H1 (cell line): ENCODE results near the gene ALOX15B. TPM values are rescaled to one million over a fixed set of nuclear protein-coding genes. Genes with fewer than 3 reads are reported as not detected.

Source experiments
- CTCF ChIA-PET: fragments of 300-600 bp; sonication (Branson Sonifier 250); formaldehyde crosslinking; loops from one replicate; lab custom pipeline; 2021; ENCODE audit not compliant: partially characterized antibody; lab: Charles Lee
- POLR2A ChIA-PET: fragments of 300-600 bp; sonication (Branson Sonifier 250); formaldehyde crosslinking; loops from one replicate; lab custom pipeline; 2021; ENCODE audit warnings: inconsistent platforms; ENCODE audit not compliant: partially characterized antibody; lab: Charles Lee
- DNase-seq, 2 experiments: peaks; one replicate each; pipeline versions ENCODE4 v3.0.0 to v3.0.0-alpha.2; 2010 to 2022; ENCODE audit warnings: low spot score in 2 of 2, low read depth in 1 of 2, mixed read lengths in 1 of 2
- FAIRE-seq: peaks from 2 replicates; lab custom pipeline; 2011; peaks lifted over from hg19 to GRCh38; lab: Jason Lieb, UNC
- H2AFZ ChIP-seq: 2 replicates; pipeline ENCODE4 v1.8.1; 2012; ENCODE audit warnings: low read length, inconsistent platforms
- H2AK5ac ChIP-seq: 2 replicates; pipeline ENCODE4 v1.6.1; 2013; ENCODE audit warnings: low read depth, low read length
- H2BK120ac ChIP-seq: replicated peaks from 2 replicates; pipeline ENCODE3; 2013; ENCODE audit warnings: low read depth, low read length, inconsistent platforms
- H2BK12ac ChIP-seq: 2 replicates; pipeline ENCODE4 v1.6.1; 2013; ENCODE audit warnings: low read depth, low read length
- H2BK15ac ChIP-seq: 2 replicates; pipeline ENCODE4 v1.6.1; 2013; ENCODE audit warnings: low read length
- H2BK20ac ChIP-seq: 2 replicates; pipeline ENCODE4 v1.6.1; 2013; ENCODE audit warnings: low read length
- H2BK5ac ChIP-seq: 2 replicates; pipeline ENCODE4 v1.6.1; 2013; ENCODE audit warnings: low read depth, low read length
- H3K14ac ChIP-seq: 2 replicates; pipeline ENCODE4 v1.6.1; 2013; ENCODE audit warnings: inconsistent platforms; ENCODE audit not compliant: insufficient read length
- H3K18ac ChIP-seq: 2 replicates; pipeline ENCODE4 v1.6.1; 2013; ENCODE audit warnings: low read length; ENCODE audit errors: extremely low read depth
- H3K23ac ChIP-seq: 2 replicates; pipeline ENCODE4 v1.6.1; 2013; ENCODE audit warnings: inconsistent platforms; ENCODE audit not compliant: insufficient read length
- H3K23me2 ChIP-seq: 2 replicates; pipeline ENCODE4 v1.6.1; 2013; ENCODE audit warnings: low read depth, low read length
- H3K27ac ChIP-seq: 2 replicates; pipeline ENCODE4 v1.6.1; 2011; ENCODE audit warnings: low read depth, low read length, inconsistent platforms
- H3K27me3 ChIP-seq, 4 experiments: replicated peaks in 1 of 4; 1 replicate in 1 of 4; 2 replicates in 3 of 4; pipeline versions ENCODE4 v1.6.1 to v1.8.1; 2011 to 2013; ENCODE audit warnings: low read length in 3 of 4, mild to moderate bottlenecking in 3 of 4, inconsistent platforms in 2 of 4, mixed read lengths in 2 of 4, moderate library complexity in 1 of 4; ENCODE audit not compliant: control insufficient read depth in 3 of 4, insufficient read depth in 3 of 4; ENCODE audit errors: extremely low read depth in 1 of 4
- H3K36me3 ChIP-seq, 4 experiments: 2 replicates each; pipeline versions ENCODE4 v1.6.1 to v1.8.1; 2011 to 2013; ENCODE audit warnings: mild to moderate bottlenecking in 4 of 4, low read length in 3 of 4, moderate library complexity in 2 of 4, control low read depth in 1 of 4, inconsistent platforms in 1 of 4; ENCODE audit not compliant: insufficient read depth in 4 of 4, control insufficient read depth in 2 of 4
- H3K4ac ChIP-seq: replicated peaks from 2 replicates; pipeline ENCODE3; 2013; ENCODE audit warnings: low read length, low read depth, mixed read lengths, inconsistent platforms; ENCODE audit not compliant: insufficient read length
- H3K4me1 ChIP-seq, 4 experiments: replicated peaks in 1 of 4; 1 replicate in 1 of 4; 2 replicates in 3 of 4; pipeline versions ENCODE4 v1.6.1 to v1.8.1; 2011 to 2013; ENCODE audit warnings: low read length in 3 of 4, inconsistent platforms in 2 of 4, mixed read lengths in 1 of 4; ENCODE audit not compliant: insufficient read depth in 4 of 4, control insufficient read depth in 3 of 4
- H3K4me2 ChIP-seq, 2 experiments: 2 replicates each; pipeline versions ENCODE4 v1.6.1 to v1.8.1; 2011 to 2013; ENCODE audit warnings: low read depth in 2 of 2, low read length in 2 of 2, control low read depth in 1 of 2, inconsistent platforms in 1 of 2, mild to moderate bottlenecking in 1 of 2; ENCODE audit not compliant: insufficient read depth in 1 of 2
- H3K4me3 ChIP-seq, 4 experiments: fragments of 200-600, 300-600 bp in 1 of 4; sonication (generic), shearing (Covaris generic), sonication (Bioruptor Twin) in 1 of 4; 2 replicates each; pipeline versions ENCODE4 v1.5.1 to v1.8.1; 2011 to 2016; ENCODE audit warnings: low read length in 4 of 4, low read depth in 3 of 4, control low read depth in 2 of 4, inconsistent platforms in 2 of 4, mild to moderate bottlenecking in 2 of 4, mixed read lengths in 1 of 4, moderate library complexity in 1 of 4; ENCODE audit not compliant: insufficient read depth in 2 of 4; ENCODE audit errors: extremely low read depth in 1 of 4
- H3K56ac ChIP-seq: replicated peaks from 2 replicates; pipeline ENCODE3; 2013; ENCODE audit warnings: low read depth, mild to moderate bottlenecking, mixed read lengths, low read length, inconsistent platforms; ENCODE audit not compliant: insufficient read length
- H3K79me1 ChIP-seq: 2 replicates; pipeline ENCODE4 v1.6.1; 2013; ENCODE audit warnings: low read depth, low read length, control low read depth
- H3K79me2 ChIP-seq, 2 experiments: 2 replicates each; pipeline versions ENCODE4 v1.6.1 to v1.8.1; 2012 to 2013; ENCODE audit warnings: low read length in 2 of 2, mild to moderate bottlenecking in 2 of 2, inconsistent platforms in 1 of 2; ENCODE audit not compliant: insufficient read depth in 2 of 2, control insufficient read depth in 1 of 2
- H3K9ac ChIP-seq, 4 experiments: replicated peaks in 1 of 4; 1 replicate in 1 of 4; 2 replicates in 3 of 4; pipeline versions ENCODE4 v1.6.1 to v1.8.1; 2011 to 2013; ENCODE audit warnings: low read depth in 3 of 4, low read length in 3 of 4, control low read depth in 2 of 4, mild to moderate bottlenecking in 2 of 4, moderate library complexity in 2 of 4, inconsistent platforms in 1 of 4; ENCODE audit errors: extremely low read depth in 1 of 4
- H3K9me3 ChIP-seq, 2 experiments: 2 replicates each; pipeline versions ENCODE4 v1.6.1 to v1.8.1; 2012 to 2013; ENCODE audit warnings: mild to moderate bottlenecking in 2 of 2, moderate library complexity in 2 of 2, control low read depth in 1 of 2, inconsistent platforms in 1 of 2, low read depth in 1 of 2, low read length in 1 of 2, mixed read lengths in 1 of 2; ENCODE audit not compliant: insufficient read depth in 2 of 2
- H4K20me1 ChIP-seq, 2 experiments: replicated peaks in 1 of 2; 2 replicates each; pipeline versions ENCODE3 to v1.8.1; 2011 to 2013; ENCODE audit warnings: inconsistent platforms in 2 of 2, low read length in 2 of 2, mild to moderate bottlenecking in 1 of 2; ENCODE audit not compliant: insufficient read depth in 2 of 2, control insufficient read depth in 1 of 2
- H4K5ac ChIP-seq: 2 replicates; pipeline ENCODE4 v1.6.1; 2013; ENCODE audit warnings: low read length, low read depth, mixed read lengths, inconsistent platforms; ENCODE audit not compliant: insufficient read length
- H4K8ac ChIP-seq: 2 replicates; pipeline ENCODE4 v1.8.0; 2013; ENCODE audit warnings: mild to moderate bottlenecking, moderate library complexity, low read length, inconsistent platforms; ENCODE audit not compliant: insufficient read depth; ENCODE audit errors: extremely low read depth
- H4K91ac ChIP-seq: replicated peaks from 2 replicates; pipeline ENCODE3; 2013; ENCODE audit warnings: low read length, mixed read lengths, inconsistent platforms; ENCODE audit not compliant: insufficient read length
- EP300 ChIP-seq, 2 experiments: IDR thresholded peaks; 1 replicate in 1 of 2; 2 replicates in 1 of 2; pipeline ENCODE4 v1.6.1; 2011 to 2012; ENCODE audit warnings: low read depth in 2 of 2, low read length in 2 of 2, mild to moderate bottlenecking in 2 of 2, borderline replicate concordance in 1 of 2, inconsistent platforms in 1 of 2, moderate library complexity in 1 of 2
- RAD21 ChIP-seq, 2 experiments: IDR thresholded peaks in 1 of 2; conservative IDR thresholded peaks in 1 of 2; 2 replicates each; pipeline ENCODE4 v1.6.1; 2011; ENCODE audit warnings: low read depth in 2 of 2, low read length in 2 of 2, improper control_type of control experiment in 1 of 2, inconsistent platforms in 1 of 2, mild to moderate bottlenecking in 1 of 2, moderate library complexity in 1 of 2
- SP4 ChIP-seq: IDR thresholded peaks from 2 replicates; pipeline ENCODE4 v1.6.1; 2012; ENCODE audit warnings: low read length, inconsistent platforms
- WGBS, 2 experiments: shearing (Covaris generic) in 1 of 2; methylation state at CpG; one replicate each; pipeline versions ENCODE4 v1.1.6 to v1.1.7; 2013 to 2015; ENCODE audit warnings: low lambda C conversion rate in 2 of 2, mixed read lengths in 2 of 2, inconsistent platforms in 1 of 2, low coverage in 1 of 2, missing lambda C conversion rate in 1 of 2; ENCODE audit not compliant: insufficient replicate concordance in 2 of 2, insufficient coverage in 1 of 2, insufficient read length in 1 of 2; ENCODE audit errors: extremely low coverage in 1 of 2, missing lambda C conversion rate in 1 of 2; 5-methylcytosine and 5-hydroxymethylcytosine counted together
- polyA plus RNA-seq, 7 experiments: library from polyadenylated mRNA; depleted of rRNA in 3 of 7; stranded (reverse) in 5 of 7; unstranded in 2 of 7; fragments of >200 nt in 5 of 7; fragments of 200-250 nt in 2 of 7; gene quantifications; 1 replicate in 5 of 7; 2 replicates in 1 of 7; 4 replicates in 1 of 7; pipeline versions ENCODE4 v1.2.1 to v1.2.3, GENCODE V29; 2011 to 2013; ENCODE audit warnings: missing spikeins in 2 of 7, mixed read lengths in 2 of 7
- total RNA-seq: library from RNA; stranded (reverse); fragmentation: NEBNext Ultra II Directional; extraction: Animal tissue kit (Norgen Biotek cat#: 25700); gene quantifications from 2 replicates; pipeline ENCODE4 v1.2.1, GENCODE V29; 2021
- TF ChIP-seq, protein P1 (sequence below), 3 experiments: IDR thresholded peaks; 1 replicate in 2 of 3; 2 replicates in 1 of 3; pipeline versions ENCODE4 v1.5.1 to v1.6.1; 2011; ENCODE audit warnings: low read length in 3 of 3, mild to moderate bottlenecking in 3 of 3, inconsistent platforms in 2 of 3, low read depth in 1 of 3, moderate library complexity in 1 of 3; ENCODE audit not compliant: insufficient read depth in 1 of 3; ENCODE audit errors: control extremely low read depth in 1 of 3

The ALOX15B gene
- total and polyA plus RNA-seq, 2 of the 8 experiments (the other 6 are each of a cell fraction or from before 2014, with no cell fraction given) = 0.63 to 0.91 TPM

- H3K27ac ChIP-seq = no peak overlapping the region
- no peak overlapping the region for H2AK5ac ChIP-seq
- peak; percentile 48 to 55 for TF ChIP-seq RAD21 (IDR thresholded peaks at IDR 0.05 in 1 of 2, conservative IDR thresholded peaks at IDR 0.05 in 1 of 2; ENCODE audit: low read depth in 2 of 2, low read length in 2 of 2)
- TF ChIP-seq, protein P1, sequence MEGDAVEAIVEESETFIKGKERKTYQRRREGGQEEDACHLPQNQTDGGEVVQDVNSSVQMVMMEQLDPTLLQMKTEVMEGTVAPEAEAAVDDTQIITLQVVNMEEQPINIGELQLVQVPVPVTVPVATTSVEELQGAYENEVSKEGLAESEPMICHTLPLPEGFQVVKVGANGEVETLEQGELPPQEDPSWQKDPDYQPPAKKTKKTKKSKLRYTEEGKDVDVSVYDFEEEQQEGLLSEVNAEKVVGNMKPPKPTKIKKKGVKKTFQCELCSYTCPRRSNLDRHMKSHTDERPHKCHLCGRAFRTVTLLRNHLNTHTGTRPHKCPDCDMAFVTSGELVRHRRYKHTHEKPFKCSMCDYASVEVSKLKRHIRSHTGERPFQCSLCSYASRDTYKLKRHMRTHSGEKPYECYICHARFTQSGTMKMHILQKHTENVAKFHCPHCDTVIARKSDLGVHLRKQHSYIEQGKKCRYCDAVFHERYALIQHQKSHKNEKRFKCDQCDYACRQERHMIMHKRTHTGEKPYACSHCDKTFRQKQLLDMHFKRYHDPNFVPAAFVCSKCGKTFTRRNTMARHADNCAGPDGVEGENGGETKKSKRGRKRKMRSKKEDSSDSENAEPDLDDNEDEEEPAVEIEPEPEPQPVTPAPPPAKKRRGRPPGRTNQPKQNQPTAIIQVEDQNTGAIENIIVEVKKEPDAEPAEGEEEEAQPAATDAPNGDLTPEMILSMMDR (IDR thresholded peaks at IDR 0.05; ENCODE audit: control extremely low read depth in 1 of 3, insufficient read depth in 1 of 3, low read depth in 1 of 3, low read length in 3 of 3) = peak in 2 of 3 experiments; percentile 66 to 81; a peak in 3 of 4 replicates
- TF ChIP-seq EP300 (IDR thresholded peaks at IDR 0.05; ENCODE audit: borderline replicate concordance in 1 of 2, low read depth in 2 of 2, low read length in 2 of 2) = no peak
- TF ChIP-seq SP4 = no peak
- no peak overlapping the region for H3K56ac ChIP-seq
- H3K4me3 ChIP-seq = no peak overlapping the region
- H4K8ac ChIP-seq = no peak overlapping the region; the same call in 1 of the 2 replicates
- POLR2A ChIA-PET = interaction anchor here (1.2 kb wide), 1 partner anchor 140 kb away, joined by 3 read pairs; the partner anchor contains the start of genes CYB5D1 and NAA38
- no peaks in the 10 kb centered on the region for H3K36me3 ChIP-seq
- peaks cover 0 to 2% (median 0%) of the 10 kb centered on the region in 4 experiments; a peak in 1 of 7 replicates for H3K4me1 ChIP-seq
- no peak overlapping the region for H2BK12ac ChIP-seq
- H3K23me2 ChIP-seq = no peaks in the 10 kb centered on the region
- no peak overlapping the region for H3K14ac ChIP-seq
- H3K18ac ChIP-seq = no peak overlapping the region
- FAIRE-seq (peak; percentile 65), DNase-seq (no peak)
- peaks cover 5 to 14% (median 6%) of the 10 kb centered on the region in 4 experiments for H3K27me3 ChIP-seq
- no peak overlapping the region for H2AFZ ChIP-seq
- no peak overlapping the region for H2BK20ac ChIP-seq
- no peak overlapping the region for H2BK120ac ChIP-seq
- H4K20me1 ChIP-seq = peaks cover 0 to 4% of the 10 kb centered on the region in 2 experiments
- H3K4ac ChIP-seq = no peak overlapping the region
- no peak overlapping the region for H3K9ac ChIP-seq
- H3K23ac ChIP-seq = no peak overlapping the region
- 31% methylated on average over 5 of the region's 5 CpGs; no CpG with 5 or more reads in 1 of the 2 experiments for WGBS, 2 experiments
- CTCF ChIA-PET = interaction anchor here (0.7 to 3.2 kb wide), 26 partner anchors 8 to 179 kb away, joined by 3 to 19 read pairs (median 4); partner anchors contain the start of gene KCNAB3
- no peak overlapping the region for H4K5ac ChIP-seq
- no peak overlapping the region; a peak in 2 of 4 replicates for H3K4me2 ChIP-seq
- no peak overlapping the region for H4K91ac ChIP-seq
- H2BK5ac ChIP-seq = no peak overlapping the region
- no peak overlapping the region for H2BK15ac ChIP-seq
- no peaks in the 10 kb centered on the region for H3K79me2 ChIP-seq
- H3K79me1 ChIP-seq = no peaks in the 10 kb centered on the region
- H3K9me3 ChIP-seq = no peaks in the 10 kb centered on the region
These were observed 41.7 kb upstream of the ALOX15B start for GRCh38 chr17:7997186-7997585.
